MCF 10A (cell line): Measurements from ENCODE around the gene VAMP5. TPM values are rescaled to one million over a fixed set of nuclear protein-coding genes. Genes with fewer than 3 reads are reported as not detected.

Experiments
- BruUV-seq: library from RNA; stranded (reverse); fragments of 400-500 nt; replicated peaks from 2 replicates; lab custom pipeline; 2021; lab: Mats Ljungman, UMichigan
- CTCF ChIA-PET: fragments of 300-600 bp; sonication (Branson Sonifier 250); formaldehyde crosslinking; extraction: SDS; loops from one replicate; lab custom pipeline; 2021; ENCODE audit warnings: antibody characterized with exemption, inconsistent platforms; lab: Yijun Ruan, JAX
- POLR2A ChIA-PET: fragments of 300-600, 350-650 bp; sonication (Branson Sonifier 250); formaldehyde crosslinking; extraction: SDS; loops from one replicate; lab custom pipeline; 2020; ENCODE audit warnings: antibody characterized with exemption, inconsistent platforms; lab: Yijun Ruan, JAX
- DNase-seq: peaks from one replicate; pipeline ENCODE4 v3.0.0-alpha.2; 2018; ENCODE audit not compliant: unreplicated experiment
- H3K27ac Mint-ChIP-seq: one replicate; pipeline ENCODE4 v1.8.0; 2022; ENCODE audit warnings: mild to moderate bottlenecking, low read depth, mixed read lengths; ENCODE audit not compliant: unreplicated experiment
- H3K27me3 Mint-ChIP-seq: one replicate; pipeline ENCODE4 v1.8.0; 2022; ENCODE audit warnings: mixed read lengths; ENCODE audit not compliant: insufficient read depth, unreplicated experiment
- H3K36me3 Mint-ChIP-seq: one replicate; pipeline ENCODE4 v1.8.0; 2022; ENCODE audit warnings: mild to moderate bottlenecking, moderate library complexity, mixed read lengths; ENCODE audit not compliant: insufficient read depth, unreplicated experiment
- H3K4me1 Mint-ChIP-seq: one replicate; pipeline ENCODE4 v1.8.0; 2022; ENCODE audit warnings: mixed read lengths; ENCODE audit not compliant: insufficient read depth, unreplicated experiment
- H3K4me3 Mint-ChIP-seq: one replicate; pipeline ENCODE4 v1.8.0; 2022; ENCODE audit warnings: mild to moderate bottlenecking, moderate library complexity, mixed read lengths; ENCODE audit not compliant: unreplicated experiment
- H3K9me3 Mint-ChIP-seq: one replicate; pipeline ENCODE4 v1.8.0; 2022; ENCODE audit warnings: mixed read lengths; ENCODE audit not compliant: unreplicated experiment
- CTCF ChIP-seq: fragments of 200-600 bp; IDR thresholded peaks from one replicate; pipeline ENCODE4 v1.8.0; 2022; ENCODE audit warnings: antibody characterized with exemption, mild to moderate bottlenecking; ENCODE audit not compliant: unreplicated experiment
- intact Hi-C: fragments of 100-400 bp; cut with micrococcal nuclease; formaldehyde crosslinking; loops from 2 replicates; pipeline ENCODE4 v1.14.1; 2022
- total RNA-seq: library from RNA; stranded (reverse); gene quantifications from 2 replicates; pipeline ENCODE4 v1.2.3, GENCODE V29; 2022

Gene VAMP5
- total RNA-seq, 1 experiment from 2014 or later = 1.6 TPM

GRCh38 chr2:85619617-85620016 lies 35.4 kb downstream of the VAMP5 start:
- ChIA-PET CTCF (interaction anchor here (0.6 to 6.4 kb wide), 5 partner anchors 13 to 228 kb away, joined by 3 to 47 read pairs (median 3); no protein-coding TSS in a partner anchor), POLR2A (interaction anchor here (0.6 to 3.2 kb wide), 4 partner anchors 10 to 42 kb away, joined by 3 to 15 read pairs (median 6); partner anchors contain the start of genes RNF181, TMEM150A and VAMP8)
- intact Hi-C loops = no loop called here

GRCh38 chr2:85621338-85621737 lies 37.1 kb downstream of the VAMP5 start:
- intact Hi-C loops = no loop called here
- H3K4me1 Mint-ChIP-seq = peaks cover 9% of the 10 kb centered on the region
- H3K9me3 Mint-ChIP-seq = no peaks in the 10 kb centered on the region
- no TSS peak for BruUV-seq
- no peak for DNase-seq
- no peak overlapping the region for H3K27ac Mint-ChIP-seq
- H3K27me3 Mint-ChIP-seq = no peaks in the 10 kb centered on the region
- CTCF ChIA-PET = interaction anchor here (0.6 to 6.4 kb wide), 4 partner anchors 12 to 525 kb away, joined by 3 to 47 read pairs (median 3); no protein-coding TSS in a partner anchor
- H3K36me3 Mint-ChIP-seq = peaks cover 77% of the 10 kb centered on the region
- TF ChIP-seq CTCF = no peak
- no peak overlapping the region for H3K4me3 Mint-ChIP-seq
- POLR2A ChIA-PET = interaction anchor here (0.7 to 3.2 kb wide), 5 partner anchors 10 to 143 kb away, joined by 3 to 15 read pairs (median 5); partner anchors contain the start of genes C2orf68, RNF181 and TMEM150A

More at GRCh38 chr2:85619617-85620016, 35.4 kb downstream of the VAMP5 start:
- no peaks in the 10 kb centered on the region for H3K9me3 Mint-ChIP-seq
- BruUV-seq = no TSS peak
- no peak for TF ChIP-seq CTCF
- no peaks in the 10 kb centered on the region for H3K27me3 Mint-ChIP-seq
- H3K4me1 Mint-ChIP-seq = peaks cover 9% of the 10 kb centered on the region
- DNase-seq = no peak
- no peak overlapping the region for H3K4me3 Mint-ChIP-seq
- no peak overlapping the region for H3K27ac Mint-ChIP-seq
- peaks cover 66% of the 10 kb centered on the region for H3K36me3 Mint-ChIP-seq

GRCh38 chr2:85623991-85624390 lies 39.8 kb downstream of the VAMP5 start:
- Mint-ChIP-seq H3K27ac (peak overlapping the region; percentile 63), H3K27me3 (no peaks in the 10 kb centered on the region), H3K36me3 (peaks cover 92% of the 10 kb centered on the region), H3K4me1 (peaks cover 3% of the 10 kb centered on the region), H3K4me3 (no peak overlapping the region), H3K9me3 (no peaks in the 10 kb centered on the region)
- DNase-seq = no peak
- CTCF ChIA-PET = interaction anchor here (6.4 kb wide), 1 partner anchor 12 kb away, joined by 47 read pairs; no protein-coding TSS in a partner anchor
- POLR2A ChIA-PET = no interaction called here
- intact Hi-C loops = no loop called here
- no peak for TF ChIP-seq CTCF
- BruUV-seq = no TSS peak

GRCh38 chr2:85628658-85629057 lies 44.4 kb downstream of the VAMP5 start:
- POLR2A ChIA-PET = interaction anchor here (1.6 kb wide), 1 partner anchor 26 kb away, joined by 7 read pairs; the partner anchor contains the start of gene TMEM150A

More at GRCh38 chr2:85628658-85629057, 44.4 kb downstream of the VAMP5 start:
- Mint-ChIP-seq H3K4me1 (no peaks in the 10 kb centered on the region), H3K9me3 (no peaks in the 10 kb centered on the region), H3K27me3 (no peaks in the 10 kb centered on the region), H3K27ac (no peak overlapping the region), H3K4me3 (no peak overlapping the region), H3K36me3 (peaks cover 100% of the 10 kb centered on the region)
- intact Hi-C loops = no loop called here
- BruUV-seq = no TSS peak
- CTCF ChIA-PET = interaction anchor here (0.6 to 2.7 kb wide), 4 partner anchors 9 to 43 kb away, joined by 3 to 20 read pairs (median 4); no protein-coding TSS in a partner anchor
- TF ChIP-seq CTCF = no peak
- DNase-seq = no peak
